ENCODE results near the gene ALDH3A2.
A peak's percentile ranks its signal among the peaks of the same experiment; 100 is the strongest.

The ALDH3A2 gene

DNA sequence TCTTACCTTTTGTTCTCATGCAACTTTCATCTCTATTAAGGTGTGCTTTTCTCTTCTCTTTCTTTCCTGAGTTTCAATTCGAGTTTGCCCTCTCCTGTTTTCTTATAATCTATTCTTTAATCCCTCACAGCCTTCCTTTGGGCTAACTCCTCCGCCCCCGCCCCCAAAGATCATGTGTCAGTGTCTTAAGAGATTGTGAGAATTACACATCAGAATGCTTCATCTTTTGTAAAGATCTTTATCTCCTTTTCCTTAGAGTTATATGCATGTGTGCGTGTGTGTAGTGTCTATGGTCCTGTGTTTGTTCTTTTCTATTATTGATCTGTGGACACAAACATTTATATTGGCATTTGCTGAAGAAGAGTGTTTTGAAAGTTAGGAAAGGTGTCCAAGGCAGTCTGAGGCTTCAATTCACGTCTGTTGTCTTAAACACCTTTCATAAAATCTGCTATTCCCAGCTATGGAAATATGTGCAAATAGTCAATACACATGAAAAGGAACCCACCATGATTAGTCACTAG is 6.1 kb upstream of the ALDH3A2 start:
- H3K4me3 ChIP-seq (ENCODE audit: low read depth, low read length), result no peak overlapping the region
- TF ChIP-seq CTCF (IDR thresholded peaks at IDR 0.05; ENCODE audit: low read depth, low read length), result no peak

- no peak overlapping the region for H3K4me3 ChIP-seq (ENCODE audit: low read depth, low read length)
- no peak for TF ChIP-seq CTCF (IDR thresholded peaks at IDR 0.05; ENCODE audit: low read depth, low read length)
Measured at GRCh38 chr17:19644493-19645210, 3.9 kb upstream of the ALDH3A2 start.

DNA sequence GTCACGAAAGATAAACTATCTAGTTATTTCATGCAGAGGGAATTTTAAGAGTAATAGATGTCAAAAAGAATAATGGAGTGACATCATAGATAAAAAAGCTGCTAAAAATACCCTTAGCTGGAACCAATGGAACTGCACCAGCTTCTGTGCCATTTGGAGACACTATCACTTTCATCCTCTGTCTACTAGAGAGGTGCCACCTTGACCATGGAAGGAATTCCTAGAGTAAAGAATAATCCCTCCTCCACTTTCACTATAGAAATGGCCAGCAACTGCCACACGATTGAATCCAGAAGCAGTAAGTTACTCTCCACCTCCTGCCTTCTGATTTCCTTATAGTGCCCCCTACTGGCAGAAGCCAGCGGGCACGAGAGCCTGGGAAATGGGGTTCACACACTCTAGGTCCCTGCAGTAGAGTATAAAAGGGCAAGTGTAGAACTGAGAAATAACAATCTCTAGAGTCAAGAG is 2.8 kb upstream of the ALDH3A2 start:
- peak; percentile 41 for TF ChIP-seq CTCF (IDR thresholded peaks at IDR 0.05; ENCODE audit: low read depth, low read length)

GRCh38 chr17:19646788-19647696 is 1.5 kb upstream of the ALDH3A2 start:
- TF ChIP-seq CTCF (IDR thresholded peaks at IDR 0.05; ENCODE audit: low read depth, low read length), result no peak
- no peak overlapping the region for H3K4me3 ChIP-seq (ENCODE audit: low read depth, low read length)

More for the DNA sequence above, 2.8 kb upstream of the ALDH3A2 start:
- no peak overlapping the region for H3K4me3 ChIP-seq (ENCODE audit: low read depth, low read length)

GRCh38 chr17:19647697-19648474 is 665 bp upstream of the ALDH3A2 start:
- peak overlapping the region; percentile 73 for H3K4me3 ChIP-seq (ENCODE audit: low read depth, low read length)
- TF ChIP-seq CTCF (IDR thresholded peaks at IDR 0.05; ENCODE audit: low read depth, low read length), result no peak

GRCh38 chr17:19649274-19649541 is 657 bp downstream of the ALDH3A2 start:
- peak overlapping the region; percentile 73 for H3K4me3 ChIP-seq (ENCODE audit: low read depth, low read length)
- no peak for TF ChIP-seq CTCF (IDR thresholded peaks at IDR 0.05; ENCODE audit: low read depth, low read length)
